Measurements from ENCODE around the gene STAU1.

STAU1 gene, protein sequence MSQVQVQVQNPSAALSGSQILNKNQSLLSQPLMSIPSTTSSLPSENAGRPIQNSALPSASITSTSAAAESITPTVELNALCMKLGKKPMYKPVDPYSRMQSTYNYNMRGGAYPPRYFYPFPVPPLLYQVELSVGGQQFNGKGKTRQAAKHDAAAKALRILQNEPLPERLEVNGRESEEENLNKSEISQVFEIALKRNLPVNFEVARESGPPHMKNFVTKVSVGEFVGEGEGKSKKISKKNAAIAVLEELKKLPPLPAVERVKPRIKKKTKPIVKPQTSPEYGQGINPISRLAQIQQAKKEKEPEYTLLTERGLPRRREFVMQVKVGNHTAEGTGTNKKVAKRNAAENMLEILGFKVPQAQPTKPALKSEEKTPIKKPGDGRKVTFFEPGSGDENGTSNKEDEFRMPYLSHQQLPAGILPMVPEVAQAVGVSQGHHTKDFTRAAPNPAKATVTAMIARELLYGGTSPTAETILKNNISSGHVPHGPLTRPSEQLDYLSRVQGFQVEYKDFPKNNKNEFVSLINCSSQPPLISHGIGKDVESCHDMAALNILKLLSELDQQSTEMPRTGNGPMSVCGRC

DNA sequence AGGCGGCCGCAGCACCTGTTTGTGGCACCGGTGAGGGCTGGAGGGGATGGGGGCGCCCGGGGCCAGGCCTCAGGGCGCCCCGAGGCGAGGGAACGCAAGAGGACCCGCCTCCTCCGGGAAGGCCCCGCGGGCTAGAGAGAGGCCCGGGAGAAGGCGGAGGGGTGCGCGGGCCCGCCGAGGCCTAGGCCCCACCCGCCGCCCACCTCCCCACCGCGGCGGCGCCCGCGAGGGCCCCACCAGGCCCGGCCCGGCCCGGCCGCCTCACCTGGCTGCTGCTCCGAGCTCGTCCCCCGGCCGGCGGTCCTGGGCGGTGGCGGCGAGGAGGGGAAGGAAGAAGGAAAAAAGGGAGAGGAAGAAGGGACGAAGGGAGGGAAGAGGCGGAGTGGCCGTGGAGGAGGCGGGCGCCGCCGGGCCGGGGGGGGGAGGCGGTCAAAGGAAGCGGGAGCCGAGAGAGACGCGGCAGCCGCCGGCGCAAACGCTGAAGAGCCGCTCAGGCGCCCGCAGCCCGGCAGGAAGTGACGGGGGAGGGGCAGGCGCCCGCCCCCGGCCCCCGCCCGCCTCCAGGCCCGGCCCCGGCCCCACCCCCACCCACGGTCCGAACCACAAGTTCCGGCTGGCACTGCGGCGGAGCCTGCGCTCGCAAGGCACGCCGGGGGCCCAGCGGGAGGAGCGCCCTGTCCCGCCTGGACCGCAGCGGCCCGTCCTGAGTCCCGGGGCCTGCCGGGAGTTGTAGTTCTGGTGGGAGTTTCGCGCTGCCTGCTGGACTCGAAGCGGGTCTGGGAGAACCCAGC, at the start of gene STAU1:
Gene STAU1, minus strand, starts transcription at position 484 of the 791 bp plus-strand sequence. CDS start 22,133 bp downstream, outside the sequence.
- TF ChIP-seq, protein P1, sequence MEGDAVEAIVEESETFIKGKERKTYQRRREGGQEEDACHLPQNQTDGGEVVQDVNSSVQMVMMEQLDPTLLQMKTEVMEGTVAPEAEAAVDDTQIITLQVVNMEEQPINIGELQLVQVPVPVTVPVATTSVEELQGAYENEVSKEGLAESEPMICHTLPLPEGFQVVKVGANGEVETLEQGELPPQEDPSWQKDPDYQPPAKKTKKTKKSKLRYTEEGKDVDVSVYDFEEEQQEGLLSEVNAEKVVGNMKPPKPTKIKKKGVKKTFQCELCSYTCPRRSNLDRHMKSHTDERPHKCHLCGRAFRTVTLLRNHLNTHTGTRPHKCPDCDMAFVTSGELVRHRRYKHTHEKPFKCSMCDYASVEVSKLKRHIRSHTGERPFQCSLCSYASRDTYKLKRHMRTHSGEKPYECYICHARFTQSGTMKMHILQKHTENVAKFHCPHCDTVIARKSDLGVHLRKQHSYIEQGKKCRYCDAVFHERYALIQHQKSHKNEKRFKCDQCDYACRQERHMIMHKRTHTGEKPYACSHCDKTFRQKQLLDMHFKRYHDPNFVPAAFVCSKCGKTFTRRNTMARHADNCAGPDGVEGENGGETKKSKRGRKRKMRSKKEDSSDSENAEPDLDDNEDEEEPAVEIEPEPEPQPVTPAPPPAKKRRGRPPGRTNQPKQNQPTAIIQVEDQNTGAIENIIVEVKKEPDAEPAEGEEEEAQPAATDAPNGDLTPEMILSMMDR (conservative IDR thresholded peaks at IDR 0.05): no peak
- H3K27ac ChIP-seq: peak within 1 kb of the TSS; percentile 95

DNA sequence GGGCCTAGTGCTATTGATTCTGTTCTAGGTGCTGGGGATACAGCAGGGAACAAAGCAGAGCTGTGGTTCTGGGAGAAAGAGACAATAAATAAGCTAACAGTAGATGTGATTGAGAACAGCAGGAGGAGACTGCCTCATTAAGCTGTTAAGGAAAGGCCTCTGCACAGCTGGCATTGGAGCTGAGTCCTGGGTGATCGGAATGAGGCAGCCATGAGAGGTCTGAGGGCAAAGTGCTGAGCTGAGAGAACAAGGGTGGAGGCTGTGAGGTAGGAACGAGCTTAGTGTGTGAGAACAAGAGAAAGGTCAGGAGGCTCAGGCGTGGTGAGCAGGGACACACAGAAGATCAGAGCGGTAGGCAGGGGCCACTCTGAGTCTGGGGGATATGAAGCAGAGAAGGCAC, 49.4 kb upstream of the STAU1 start:
- no peak overlapping the region for H3K27ac ChIP-seq
- TF ChIP-seq, protein P1 (conservative IDR thresholded peaks at IDR 0.05): no peak

DNA sequence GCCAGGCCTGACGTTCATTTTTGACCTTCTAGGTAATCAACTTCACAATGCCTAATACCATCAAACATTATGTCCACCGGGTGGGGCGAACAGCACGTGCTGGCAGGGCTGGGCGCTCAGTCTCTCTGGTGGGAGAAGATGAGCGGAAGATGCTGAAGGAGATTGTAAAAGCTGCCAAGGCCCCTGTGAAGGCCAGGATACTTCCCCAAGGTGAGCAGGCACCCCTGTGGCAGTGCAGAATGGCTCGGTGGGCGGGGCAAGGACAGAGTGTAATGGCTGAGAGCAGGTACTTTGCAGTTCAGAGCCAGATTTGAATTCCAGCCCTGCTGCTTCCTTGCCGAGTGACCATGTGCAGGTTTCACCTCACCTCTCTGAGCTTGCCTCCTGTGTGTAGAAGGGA, 48.2 kb upstream of the STAU1 start:
- no peak overlapping the region for H3K27ac ChIP-seq
- TF ChIP-seq, protein P1 (conservative IDR thresholded peaks at IDR 0.05): no peak

DNA sequence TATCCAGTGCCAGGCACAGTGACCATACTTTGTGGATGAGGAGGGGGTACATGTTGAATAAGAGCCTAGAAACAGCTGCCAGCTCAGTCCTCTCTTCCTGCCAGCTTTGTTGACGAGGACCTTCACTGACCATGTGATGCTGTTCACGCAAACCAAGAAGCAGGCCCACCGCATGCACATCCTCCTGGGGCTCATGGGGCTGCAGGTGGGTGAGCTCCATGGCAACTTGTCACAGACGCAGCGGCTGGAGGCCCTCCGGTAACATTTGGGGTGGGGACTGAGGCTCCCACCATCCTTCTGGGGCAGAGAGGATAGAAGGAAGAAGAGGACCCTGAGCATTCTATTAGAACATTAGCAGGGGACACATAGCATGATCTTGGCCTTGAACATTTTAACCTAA, 46.7 kb upstream of the STAU1 start:
- TF ChIP-seq, protein P1 (conservative IDR thresholded peaks at IDR 0.05): no peak
- H3K27ac ChIP-seq: no peak overlapping the region

DNA sequence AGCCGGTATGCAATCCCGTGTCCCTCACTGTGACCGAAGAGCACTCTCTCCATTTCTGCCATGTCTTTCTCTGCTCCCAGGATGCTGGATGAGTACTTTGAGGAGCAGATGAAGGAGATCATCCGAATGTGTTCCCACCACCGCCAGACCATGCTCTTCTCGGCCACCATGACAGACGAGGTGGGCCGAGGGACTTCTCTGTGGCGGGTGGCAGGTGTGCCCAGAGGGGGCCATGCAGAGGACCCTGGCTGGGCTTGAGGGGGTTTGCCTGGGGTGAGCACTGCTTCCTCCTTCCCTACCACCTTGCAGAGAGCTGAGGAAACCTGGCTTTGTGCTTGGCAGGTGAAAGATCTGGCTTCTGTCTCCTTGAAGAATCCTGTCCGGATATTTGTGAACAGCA, 45.1 kb upstream of the STAU1 start:
- H3K27ac ChIP-seq: no peak overlapping the region
- TF ChIP-seq, protein P1 (conservative IDR thresholded peaks at IDR 0.05): no peak

DNA sequence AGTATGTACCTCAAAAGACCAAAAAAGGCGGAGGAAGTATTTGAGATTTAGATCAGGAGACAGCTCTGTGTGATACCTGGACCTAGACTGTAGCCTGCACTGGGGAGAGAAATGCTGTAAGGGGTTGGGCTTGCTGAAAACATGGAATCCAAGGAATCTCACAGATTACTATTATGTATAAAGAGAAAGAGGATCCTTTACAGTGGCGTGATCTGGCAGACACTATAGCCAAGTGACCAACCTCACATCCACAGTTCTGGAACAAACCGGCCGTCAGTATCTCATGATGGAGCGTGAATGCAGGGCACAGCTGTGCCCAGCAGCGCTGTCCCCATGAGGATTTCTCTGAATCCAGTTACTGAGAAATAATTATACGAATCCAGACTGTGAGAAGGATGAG, 43.3 kb upstream of the STAU1 start:
- no peak overlapping the region for H3K27ac ChIP-seq
- TF ChIP-seq, protein P1 (conservative IDR thresholded peaks at IDR 0.05): no peak

DNA sequence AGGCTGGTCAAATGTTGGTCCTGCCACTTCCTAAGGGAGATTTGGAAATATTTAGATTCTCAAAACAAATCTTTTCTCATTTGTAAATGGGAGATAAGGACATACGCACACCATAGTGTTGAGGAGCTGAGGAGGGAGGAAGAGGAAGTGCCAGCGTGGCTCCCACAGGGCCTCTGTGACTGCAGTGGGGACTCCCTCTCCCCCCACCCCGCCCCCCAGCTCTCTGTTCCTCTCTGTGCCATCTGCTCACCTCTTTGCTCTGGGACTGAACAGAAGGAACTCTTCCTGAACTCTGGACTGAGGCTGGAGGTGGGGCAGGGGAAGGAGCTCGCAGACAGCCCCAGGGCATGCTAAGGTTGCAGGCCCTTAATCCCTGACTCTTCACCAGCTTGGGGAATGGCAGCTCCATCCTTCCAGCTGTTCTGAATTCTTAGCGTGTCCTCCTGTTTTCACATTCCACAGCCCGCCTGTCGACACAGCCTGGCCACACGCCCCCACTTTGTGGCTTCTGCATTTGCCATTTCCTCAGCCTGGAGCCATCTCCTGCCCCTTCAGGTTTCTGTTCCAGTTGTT, 42.5 kb upstream of the STAU1 start:
- no peak overlapping the region for H3K27ac ChIP-seq
- TF ChIP-seq, protein P1 (conservative IDR thresholded peaks at IDR 0.05): no peak
